NCI-H524 treated with DMSO at 0.1 percent for 48 hours (cell line): ENCODE results near the gene PACS2.

Experiments
- DNase-seq: peaks from one replicate; lab custom pipeline; 2025; lab: John Stamatoyannopoulos, UW

The PACS2 gene

DNA sequence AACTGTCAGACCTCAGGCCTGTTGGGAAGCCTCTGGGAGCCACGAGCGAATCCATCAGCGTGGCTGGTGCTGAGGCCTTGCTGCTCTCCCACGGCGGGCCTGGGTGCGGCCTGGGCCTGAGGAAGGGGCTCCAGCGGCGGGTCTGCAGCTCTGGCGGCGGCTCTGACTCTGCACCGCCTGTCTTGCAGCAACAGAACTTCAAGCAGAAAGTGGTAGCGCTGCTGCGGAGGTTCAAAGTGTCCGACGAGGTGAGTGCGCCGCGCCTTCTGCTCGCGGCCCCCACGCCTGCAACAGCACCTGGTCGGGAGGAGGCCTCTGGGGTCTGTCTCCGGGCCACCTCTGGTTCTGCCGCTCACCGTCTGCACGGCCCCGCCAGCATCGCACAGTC is 55.1 kb downstream of the PACS2 start:
- DNase-seq: no peak

DNA sequence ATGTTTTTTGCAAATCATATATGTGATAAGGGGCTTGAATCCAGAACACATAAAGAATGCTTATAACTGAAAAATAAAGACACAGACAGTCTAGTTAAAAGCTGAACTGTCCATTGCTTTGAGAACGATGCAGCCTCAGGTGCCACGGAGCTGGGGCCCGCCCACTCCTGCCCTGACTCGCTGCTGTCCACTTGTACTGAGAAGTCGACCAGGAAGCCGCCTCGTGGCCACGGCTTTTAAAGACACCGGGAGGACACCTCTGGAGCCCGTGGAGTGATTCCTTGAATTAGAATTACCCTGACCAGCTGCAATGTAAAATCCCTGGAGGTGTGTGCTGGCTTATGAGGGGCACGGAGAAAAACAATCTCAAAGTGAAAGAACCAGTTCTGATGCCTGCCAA is 59.8 kb downstream of the PACS2 start:
- no peak for DNase-seq

DNA sequence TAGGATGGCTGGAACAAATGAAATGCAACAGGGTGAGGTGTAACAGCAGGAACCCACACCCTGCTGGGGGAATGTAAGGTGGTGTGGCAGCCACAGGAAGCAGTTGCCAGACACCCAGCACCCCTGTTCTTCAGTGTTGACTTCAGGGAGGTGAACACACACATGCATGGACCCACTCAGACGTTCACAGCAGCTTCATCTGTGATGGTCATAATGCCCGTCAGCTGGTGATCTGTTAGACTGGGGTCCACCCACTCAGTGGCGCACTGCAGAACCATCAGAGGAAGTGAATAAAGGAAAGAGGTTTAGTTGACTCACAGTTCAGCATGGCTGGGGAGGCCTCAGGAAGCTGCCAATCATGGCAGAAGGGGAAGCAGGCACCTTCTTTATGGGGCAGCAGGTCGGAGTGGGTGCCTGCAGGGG is 61.1 kb downstream of the PACS2 start:
- no peak for DNase-seq

DNA sequence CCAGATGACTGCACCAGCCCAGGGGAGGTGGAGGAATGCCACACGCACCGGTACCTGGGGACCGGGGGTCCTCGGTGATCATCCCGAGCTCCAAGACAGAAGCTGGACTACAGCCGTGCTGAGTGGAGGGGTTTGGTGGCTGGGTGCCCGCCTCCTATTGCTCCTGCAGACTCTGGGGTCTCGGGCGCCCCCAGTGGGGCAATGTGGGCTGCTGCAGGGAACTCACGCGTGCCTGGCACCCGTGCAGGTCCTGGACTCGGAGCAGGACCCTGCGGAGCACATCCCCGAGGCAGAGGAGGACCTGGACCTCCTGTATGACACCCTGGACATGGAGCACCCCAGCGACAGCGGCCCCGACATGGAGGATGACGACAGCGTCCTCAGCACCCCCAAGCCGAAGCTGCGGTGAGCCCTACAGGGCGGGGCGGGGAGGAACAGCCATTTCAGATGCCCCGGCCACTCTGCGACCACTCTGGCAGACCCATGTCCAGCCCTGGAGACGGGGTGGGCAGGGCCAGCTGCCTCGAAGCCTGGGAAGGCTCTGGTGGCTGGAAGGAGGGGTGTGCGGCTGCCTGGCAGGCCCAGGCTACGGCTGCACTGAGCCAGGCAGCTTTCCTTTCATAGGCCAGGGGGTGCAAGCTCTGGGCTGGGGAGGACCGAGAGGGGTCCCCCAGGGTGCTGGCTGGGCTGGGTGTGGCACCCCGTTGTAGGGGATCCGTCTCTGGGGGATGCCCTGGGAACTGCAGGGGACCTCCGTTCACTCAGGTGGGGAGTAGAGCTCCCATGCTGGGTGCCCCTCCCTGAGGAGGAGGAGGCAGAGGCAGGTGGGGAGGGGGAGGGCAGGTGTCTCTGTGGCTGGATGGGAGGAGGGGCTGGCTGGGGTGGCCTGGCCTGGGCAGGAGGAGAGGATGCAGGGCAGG is 62.2 kb downstream of the PACS2 start:
- no peak for DNase-seq

DNA sequence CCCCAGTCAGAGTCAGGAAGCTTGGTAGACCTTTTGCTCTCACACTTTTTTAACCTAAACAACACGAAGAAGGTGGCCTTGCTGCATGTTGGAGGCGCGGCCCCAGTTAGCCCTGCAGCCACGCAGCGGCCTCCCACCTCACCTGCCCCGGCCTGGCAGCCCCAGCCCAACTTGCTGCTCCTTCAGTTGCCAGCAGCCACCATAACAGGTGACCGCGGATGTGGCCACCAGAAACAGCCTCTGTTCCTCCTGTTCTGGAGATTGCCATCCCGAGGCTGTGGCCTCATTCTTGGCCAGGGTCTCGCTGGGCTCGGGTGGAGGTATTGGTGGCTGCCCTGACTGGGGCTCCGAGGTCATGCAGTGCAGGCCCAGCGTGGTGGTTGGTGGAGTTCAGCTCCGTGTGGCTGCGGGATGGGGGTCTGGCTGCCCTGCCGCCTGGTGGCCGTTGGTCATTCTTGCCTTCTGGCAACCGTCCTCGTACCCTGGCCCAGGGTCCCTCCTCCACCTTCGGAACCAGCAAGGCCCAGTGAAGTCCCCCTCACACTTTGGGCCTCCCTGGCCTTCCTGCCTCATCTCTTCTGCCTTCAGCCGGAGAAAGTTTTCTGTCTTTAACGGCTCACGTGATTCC is 63.1 kb downstream of the PACS2 start:
- no peak for DNase-seq

DNA sequence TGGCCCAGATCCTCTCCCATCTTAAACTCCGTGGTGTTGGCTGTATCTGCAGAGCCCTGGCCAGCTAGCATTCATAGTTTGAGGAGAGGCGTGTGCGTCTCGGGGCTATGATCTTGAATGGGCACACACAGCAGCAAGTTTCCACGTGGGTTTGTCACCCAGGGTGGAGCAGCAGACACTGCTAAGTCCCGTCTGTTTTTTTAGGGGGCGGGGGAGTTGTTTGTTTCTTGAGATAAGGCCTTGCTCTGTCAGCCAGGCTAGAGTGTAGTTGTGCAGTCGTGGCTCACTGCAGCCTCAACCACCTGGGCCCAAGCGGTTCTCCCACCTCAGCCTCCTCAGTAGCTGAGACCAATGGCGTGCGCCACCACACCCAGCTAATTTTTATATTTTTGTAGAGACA is 63.7 kb downstream of the PACS2 start:
- DNase-seq: no peak

DNA sequence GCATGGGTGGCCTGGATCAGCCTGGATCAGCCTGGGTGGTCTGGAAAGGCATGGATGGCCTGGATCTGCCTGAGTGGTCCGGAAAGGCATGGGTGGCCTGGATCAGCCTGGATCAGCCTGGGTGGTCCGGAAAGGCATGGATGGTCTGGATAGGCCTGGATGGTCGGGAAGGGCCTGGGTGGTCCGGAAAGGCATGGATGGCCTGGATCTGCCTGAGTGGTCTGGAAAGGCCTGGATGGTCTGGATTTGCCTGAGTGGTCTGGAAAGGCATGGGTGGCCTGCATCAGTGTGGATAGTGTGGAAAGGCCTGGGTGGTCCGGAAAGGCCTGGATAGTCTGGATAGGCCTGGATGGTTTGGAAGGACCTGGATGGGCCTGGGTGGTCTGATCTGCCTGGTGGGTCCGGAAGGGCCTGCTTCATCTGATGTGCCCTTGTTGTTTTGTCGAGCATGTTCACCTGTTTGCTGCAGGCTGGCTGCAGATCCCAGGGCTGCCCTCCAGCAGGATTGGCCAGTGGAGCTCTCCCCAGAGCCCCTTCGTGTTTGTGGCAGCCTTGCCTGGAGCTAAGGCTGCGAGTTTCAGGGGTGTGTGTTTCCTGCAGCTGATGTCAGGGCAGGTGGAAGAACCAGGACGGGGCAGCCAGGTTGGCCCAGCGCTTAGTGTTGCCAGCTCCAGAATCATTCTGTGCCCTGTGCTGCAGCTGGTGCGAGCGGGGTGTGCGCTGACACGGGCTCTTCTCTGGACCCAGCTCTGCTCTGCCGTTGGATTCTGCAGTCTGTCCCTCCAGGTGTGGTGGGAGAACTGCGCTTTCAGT is 64.5 kb downstream of the PACS2 start:
- no peak for DNase-seq

DNA sequence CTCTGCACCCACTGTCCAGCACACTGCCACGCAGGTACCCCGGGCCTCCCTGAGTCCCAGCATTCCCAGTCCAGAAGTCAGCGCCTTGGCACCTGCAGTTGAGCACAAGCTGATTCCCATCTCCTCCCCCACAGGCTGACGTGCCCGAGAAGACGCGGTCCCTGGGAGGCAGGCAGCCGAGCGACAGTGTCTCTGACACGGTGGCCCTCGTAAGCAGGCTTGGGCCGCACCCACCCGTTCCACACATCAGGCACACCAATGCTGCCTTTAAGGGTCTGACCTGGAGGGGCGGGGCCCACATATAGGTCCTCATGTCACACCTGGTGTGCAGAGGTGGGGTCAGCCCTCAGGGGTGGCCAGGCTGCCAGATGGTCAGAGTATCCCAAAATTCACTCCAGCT is 65.4 kb downstream of the PACS2 start:
- DNase-seq: no peak

DNA sequence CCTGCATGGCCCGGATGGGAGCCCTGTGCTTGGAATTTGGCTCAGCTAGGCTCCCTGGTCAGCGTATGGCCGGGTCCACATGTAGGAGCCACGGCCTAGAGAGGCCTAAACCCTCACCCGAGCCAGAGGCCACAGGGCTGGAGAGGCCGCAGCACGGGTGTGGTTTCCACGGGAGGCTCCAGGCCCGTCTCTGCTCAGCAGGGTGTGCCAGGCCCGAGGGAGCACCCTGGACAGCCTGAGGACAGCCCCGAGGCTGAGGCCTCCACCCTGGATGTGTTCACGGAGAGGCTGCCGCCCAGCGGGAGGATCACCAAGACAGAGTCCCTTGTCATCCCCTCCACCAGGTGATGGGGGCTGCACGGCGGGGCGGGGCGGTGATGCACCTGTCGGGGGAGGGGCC is 66.2 kb downstream of the PACS2 start:
- no peak for DNase-seq

DNA sequence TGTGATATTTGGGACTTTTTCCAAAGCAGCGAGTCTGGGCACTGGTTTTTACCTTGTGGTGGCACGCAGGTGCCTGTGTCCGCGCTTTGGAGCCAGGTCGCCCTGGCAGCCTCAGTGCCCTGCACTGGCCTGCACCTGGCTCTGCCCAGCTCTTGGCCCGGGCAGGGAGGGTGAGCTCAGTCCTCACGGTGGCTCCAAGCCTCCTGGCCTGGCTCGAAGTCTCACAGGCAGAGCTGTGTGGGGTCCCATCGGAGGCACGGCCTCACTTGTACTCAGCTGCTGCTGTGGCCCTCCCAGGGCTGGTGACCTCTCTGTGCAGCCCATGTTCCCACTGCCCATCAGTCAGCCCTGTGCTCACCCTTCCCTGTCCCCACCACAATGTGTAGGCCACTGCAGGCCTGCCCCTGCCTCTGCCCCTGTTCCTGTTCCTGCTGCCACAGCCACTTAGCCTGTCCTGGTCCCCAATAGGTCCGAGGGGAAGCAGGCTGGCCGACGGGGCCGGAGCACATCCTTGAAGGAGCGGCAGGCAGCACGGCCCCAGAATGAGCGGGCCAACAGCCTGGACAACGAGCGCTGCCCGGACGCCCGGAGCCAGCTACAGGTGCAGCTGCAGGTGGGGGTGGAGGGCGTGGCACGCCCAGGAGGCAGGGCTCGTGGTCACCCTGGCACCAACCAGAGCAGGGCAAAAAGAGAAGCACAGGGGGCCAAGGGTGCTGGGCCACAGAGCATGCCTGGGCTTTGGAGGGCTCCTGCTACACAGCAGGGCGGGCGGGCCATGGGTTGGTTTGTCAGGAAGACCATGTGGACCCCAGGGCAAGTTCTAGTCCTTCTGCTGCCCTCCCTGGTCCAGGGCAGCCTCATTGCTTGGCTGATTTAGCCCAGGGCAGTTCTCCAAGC is 67.1 kb downstream of the PACS2 start:
- no peak for DNase-seq

DNA sequence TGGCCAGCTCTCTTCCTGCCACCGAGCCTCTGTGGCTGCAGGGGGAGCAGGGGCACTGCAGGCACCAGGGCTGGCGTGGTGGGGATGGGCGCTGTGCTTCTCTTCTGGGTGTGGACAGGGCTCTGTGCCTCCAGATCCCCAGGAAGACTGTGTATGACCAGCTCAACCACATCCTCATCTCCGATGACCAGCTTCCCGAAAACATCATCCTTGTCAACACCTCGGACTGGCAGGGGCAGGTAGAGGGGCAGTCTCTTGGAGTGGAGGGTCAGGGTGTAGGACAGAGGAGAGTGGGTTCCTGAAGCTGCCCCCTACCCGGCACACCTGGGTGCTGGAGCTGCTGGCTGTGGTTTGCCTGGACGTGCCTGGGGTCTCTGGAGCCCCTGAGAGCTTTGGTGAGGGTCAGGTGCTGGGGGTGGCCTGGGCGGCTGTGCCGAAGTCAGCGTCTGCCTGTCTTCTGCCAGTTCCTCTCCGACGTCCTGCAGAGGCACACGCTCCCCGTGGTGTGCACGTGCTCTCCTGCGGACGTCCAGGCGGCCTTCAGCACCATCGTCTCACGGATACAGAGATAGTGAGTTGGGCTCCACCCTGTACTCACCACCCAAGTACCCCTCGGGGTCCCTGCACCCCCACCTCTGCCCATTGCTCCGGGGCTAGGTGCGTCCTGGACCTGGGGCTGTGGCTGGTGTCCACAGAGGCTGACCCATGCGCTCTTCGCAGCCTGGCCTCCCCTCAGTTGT is 68.0 kb downstream of the PACS2 start:
- no peak for DNase-seq

DNA sequence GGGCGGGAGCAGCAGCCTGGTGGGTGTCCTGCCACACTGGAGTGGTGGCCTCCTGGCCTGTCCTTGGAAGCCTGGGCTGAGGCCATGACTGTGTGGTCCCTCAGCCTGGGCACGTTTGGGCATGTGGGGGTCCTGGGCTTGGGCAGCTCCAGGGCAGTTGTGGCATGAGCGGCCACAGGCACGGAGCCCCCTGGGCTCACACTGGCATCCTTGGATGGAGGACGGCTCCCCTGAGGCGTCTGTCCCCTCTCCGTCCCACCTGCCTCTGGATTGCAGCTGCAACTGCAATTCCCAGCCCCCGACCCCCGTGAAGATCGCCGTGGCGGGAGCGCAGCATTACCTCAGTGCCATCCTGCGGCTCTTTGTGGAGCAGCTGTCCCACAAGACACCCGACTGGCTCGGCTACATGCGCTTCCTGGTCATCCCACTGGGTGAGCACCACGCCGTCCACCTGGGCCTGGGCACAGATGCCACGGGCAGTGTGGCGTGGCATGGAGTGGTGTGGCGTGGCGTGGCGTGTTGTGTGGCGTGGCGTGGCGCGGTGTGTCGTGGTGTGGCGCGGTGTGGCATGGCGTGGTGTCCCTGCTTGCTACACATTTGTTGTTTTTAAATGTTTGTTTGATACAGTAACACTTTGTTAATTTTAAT is 68.7 kb downstream of the PACS2 start:
- DNase-seq: no peak

DNA sequence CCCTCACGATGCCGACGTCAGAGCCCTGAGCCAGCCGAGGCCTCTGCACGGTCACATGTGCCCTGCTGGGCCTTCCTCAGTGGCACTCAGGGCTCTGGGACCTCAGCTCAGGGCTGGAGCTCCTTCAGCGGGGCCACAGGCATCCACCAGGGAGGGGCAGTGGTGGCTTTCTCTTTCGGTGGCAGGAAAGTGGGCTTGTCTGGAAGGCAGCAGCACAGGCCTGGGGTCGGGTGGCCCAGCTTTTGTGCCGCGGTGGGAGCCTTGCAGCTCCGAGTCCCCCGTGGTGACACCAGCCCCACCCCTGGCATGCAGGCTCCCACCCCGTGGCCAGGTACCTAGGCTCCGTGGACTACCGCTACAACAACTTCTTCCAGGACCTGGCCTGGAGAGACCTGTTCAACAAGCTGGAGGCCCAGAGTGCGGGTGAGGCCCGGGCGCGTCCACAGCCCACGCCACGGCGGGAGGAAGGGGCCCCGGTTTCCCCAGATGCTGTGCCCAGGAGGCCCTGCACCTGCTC is 69.6 kb downstream of the PACS2 start:
- DNase-seq: no peak

DNA sequence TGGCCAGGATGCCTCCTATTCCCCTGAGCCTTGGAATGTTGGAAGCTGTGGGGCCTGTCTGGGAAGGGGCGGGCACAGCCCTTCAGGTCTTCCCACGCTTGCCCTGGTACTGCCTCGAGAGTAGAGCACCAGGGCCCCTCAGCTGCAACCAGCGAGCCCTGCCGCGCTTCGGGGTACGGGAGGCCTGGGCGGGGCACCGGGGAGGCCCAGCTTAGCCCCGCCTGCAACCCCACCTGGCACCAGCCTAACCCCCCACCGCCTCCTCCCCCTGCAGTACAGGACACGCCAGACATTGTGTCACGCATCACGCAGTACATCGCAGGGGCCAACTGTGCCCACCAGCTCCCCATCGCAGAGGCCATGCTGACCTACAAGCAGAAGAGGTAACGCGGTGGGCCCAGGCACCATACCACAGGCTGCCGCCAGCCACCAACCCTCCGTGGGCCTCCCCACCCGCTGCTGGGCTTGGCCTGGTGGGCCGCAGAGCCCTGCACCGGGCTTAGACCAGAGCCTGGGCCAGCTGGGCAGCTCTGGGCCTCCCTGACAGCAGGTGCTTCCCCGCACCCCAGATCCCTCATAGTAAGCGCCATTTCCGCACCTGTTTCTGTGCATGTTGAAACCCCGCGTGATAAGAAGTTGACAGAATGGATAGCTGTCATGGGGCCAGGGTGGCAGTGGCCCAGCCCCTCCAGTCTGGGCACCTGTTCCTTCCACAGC is 70.2 kb downstream of the PACS2 start:
- no peak for DNase-seq

DNA sequence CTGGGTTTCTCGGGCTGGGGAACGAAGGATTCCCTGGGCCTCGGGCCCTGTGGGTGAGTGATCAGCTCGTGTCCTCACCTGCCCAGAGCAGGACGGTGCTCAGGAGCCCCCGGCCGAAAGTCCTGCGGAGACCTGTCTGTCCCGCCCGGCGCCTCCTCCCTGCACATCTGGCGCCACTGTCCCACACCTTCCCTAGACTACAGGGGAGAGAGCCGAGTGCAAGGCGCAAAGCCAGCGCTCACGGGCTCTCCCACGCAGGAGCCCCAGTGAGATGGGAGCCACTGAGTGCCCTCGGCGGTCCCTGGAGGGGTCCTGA is 70.7 kb downstream of the PACS2 start:
- no peak for DNase-seq

DNA sequence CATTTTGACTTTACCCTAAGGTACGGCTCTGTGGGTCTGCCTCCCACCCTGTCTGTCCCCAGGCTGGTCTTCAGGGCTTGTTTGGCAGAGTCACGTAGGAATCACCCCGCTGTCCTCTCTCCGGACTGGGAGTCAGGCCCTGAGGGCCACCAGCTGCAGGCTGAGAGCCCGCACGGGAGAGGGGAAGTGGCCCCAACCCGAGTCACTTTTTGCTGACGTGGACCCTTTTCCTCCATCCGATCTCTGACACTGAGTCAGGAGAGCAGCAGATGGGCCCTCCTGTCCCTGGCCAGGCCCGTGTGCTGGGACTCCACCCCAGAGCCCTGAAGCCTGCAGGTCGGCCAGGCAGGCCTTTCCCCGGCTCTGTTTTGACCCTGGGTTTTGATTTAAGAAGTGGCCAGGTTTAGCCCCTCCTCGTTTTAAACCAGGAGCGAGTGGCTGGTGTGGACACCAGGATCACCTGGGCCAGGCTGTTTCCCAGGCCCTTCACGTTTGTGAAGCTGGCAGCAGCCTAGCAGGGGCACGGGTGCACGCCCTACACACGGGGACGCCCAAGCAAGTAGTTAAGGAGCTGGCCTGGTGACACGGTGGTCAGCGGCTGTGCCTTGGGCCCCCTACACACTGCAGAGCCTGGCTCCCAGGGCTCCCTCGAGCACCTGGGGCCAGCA is 71.3 kb downstream of the PACS2 start:
- DNase-seq: no peak

DNA sequence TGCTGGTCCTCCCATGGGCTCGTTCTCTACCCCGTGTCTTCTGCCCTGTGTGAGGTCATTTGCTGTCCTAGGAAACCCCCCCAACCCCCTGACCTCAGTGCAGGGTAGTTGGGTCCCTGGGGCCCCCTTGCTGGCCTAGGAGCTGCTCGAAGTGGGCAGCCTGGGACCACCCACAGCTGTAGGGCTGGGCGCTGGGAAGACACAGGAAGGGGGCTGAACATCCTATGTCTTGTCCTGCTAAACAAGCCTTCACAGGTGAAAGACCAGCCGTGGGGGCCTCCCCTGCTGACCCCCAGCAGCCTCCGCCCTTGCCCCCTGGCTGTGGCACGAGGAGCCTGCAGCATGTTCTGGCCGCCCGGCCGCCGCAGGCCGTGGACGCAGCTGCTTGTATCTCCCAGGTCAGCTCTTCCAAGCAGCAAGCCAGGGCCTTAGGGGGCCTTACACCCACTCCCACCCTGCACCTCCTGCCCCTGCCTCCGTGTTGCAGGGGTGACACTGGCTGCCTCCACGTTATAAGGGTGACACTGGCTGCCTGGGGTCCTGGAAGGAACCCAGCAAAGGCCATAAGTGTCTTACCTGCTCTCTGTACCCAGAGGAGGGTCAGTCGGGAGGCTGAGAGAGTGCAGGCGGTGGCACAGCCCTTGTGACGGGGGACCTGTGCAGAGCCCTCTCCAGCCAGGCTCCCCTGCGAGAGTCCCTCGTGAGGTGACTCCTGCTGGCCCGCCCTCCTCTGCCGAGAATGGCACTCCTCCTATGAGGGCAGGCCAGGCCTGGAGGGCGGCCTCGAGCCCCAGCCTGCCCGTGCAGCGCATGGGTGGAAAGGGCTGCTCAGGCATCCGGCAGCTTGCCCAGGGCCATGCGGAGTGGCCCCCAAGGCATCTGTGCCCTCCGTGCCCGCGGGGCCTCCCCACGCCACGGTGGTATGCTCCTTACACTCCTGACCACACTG is 72.3 kb downstream of the PACS2 start:
- no peak for DNase-seq

DNA sequence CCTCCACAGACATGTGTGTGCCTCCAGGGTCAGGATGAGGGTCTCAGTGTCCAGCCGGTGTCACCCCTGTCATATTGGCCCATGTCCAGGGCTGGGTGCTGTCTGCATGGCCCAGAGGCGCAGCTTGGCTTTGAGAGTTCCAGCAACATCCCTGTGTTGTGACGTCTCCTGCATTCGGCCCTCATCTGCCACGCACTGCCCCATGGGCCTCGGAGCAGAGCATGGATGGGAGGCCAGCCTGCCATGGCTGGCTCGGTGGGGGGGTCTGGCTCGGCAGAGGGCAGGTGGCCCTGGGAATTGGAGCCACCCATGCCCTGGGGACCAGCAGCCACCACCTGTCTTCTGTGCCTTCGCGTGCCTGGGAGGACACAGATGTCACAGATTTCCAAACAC is 73.0 kb downstream of the PACS2 start:
- DNase-seq: peak; percentile 30
